Epithelial cell of proximal tubule (primary cell): ENCODE measurements around the gene RASGRP3. TPM values are rescaled to one million over a fixed set of nuclear protein-coding genes. Genes with fewer than 3 reads are reported as not detected.

Experiments used
- DNase-seq: peaks from one replicate; pipeline ENCODE4 v3.0.0-alpha.2; 2011; ENCODE audit warnings: low read depth
- H3K4me3 ChIP-seq: 2 replicates; pipeline ENCODE4 v1.5.1; 2011; ENCODE audit warnings: low read depth, mild to moderate bottlenecking, low read length
- CTCF ChIP-seq: conservative IDR thresholded peaks from 2 replicates; pipeline ENCODE4 v1.5.1; 2012; ENCODE audit warnings: low read depth, mild to moderate bottlenecking, low read length
- total RNA-seq: library from RNA; depleted of rRNA; stranded (reverse); fragments of >200 nt; gene quantifications from 2 replicates; pipeline ENCODE4 v1.2.3, GENCODE V29; 2015

Gene RASGRP3
- total RNA-seq, 1 donor from 2014 or later: 1.1 TPM

- H3K4me3 ChIP-seq: no peak overlapping the region
- no peak for DNase-seq
- TF ChIP-seq CTCF: no peak
Measured at GRCh38 chr2:33509908-33510585, 33.6 kb downstream of the RASGRP3 start.

DNA sequence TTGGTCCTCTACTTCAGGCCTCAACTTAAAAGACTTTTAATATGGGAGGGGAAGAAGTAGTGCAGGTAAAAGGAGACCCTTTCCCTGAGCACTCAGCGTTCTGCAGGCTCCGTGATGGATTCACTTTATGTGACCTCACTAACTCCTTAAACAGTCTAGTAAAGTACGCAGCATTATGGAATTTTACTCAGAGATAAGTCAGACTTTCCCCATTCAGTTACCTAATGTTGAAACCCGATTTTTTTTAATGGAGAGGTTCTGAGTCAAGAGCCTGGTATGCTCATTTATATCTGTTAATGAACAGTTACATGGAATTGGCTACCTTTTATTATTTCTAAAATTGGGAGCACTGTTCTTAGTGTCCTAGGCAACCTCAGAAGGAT is 34.1 kb downstream of the RASGRP3 start:
- no peak for TF ChIP-seq CTCF
- DNase-seq: no peak
- no peak overlapping the region for H3K4me3 ChIP-seq

- TF ChIP-seq CTCF: no peak
- no peak for DNase-seq
- H3K4me3 ChIP-seq: no peak overlapping the region
Measured at GRCh38 chr2:33511141-33511540, 34.7 kb downstream of the RASGRP3 start.

- no peak for TF ChIP-seq CTCF
- DNase-seq: no peak
- no peak overlapping the region for H3K4me3 ChIP-seq
Measured at GRCh38 chr2:33512112-33512511, 35.7 kb downstream of the RASGRP3 start.

GRCh38 chr2:33513480-33513879 is 37.0 kb downstream of the RASGRP3 start:
- TF ChIP-seq CTCF: no peak
- DNase-seq: no peak
- H3K4me3 ChIP-seq: no peak overlapping the region

DNA sequence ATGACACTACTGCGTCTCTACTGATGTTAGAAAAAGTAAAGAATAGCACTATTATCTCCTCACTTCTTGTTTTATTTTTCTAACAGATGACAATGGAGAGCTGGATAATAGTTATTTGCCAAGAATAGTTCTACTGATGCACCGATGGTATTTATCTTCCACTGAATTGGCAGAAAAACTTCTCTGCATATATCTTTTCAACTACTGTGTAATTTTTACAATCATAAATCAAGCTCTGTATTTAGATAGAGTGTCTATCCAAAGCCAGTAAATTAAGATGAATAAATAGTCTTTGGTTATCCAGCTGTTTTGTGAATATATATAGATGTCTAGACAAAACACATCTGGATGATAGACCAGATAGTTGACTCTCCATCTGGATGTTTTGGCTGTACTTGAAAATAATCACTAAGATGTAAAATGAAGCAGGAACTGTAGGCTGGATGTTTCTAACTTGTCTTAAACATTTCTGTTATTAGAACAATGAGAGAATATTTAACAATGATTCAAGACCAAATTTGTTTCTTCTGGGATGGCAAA is 40.1 kb downstream of the RASGRP3 start:
- no peak for TF ChIP-seq CTCF
- DNase-seq: no peak
- no peak overlapping the region for H3K4me3 ChIP-seq

DNA sequence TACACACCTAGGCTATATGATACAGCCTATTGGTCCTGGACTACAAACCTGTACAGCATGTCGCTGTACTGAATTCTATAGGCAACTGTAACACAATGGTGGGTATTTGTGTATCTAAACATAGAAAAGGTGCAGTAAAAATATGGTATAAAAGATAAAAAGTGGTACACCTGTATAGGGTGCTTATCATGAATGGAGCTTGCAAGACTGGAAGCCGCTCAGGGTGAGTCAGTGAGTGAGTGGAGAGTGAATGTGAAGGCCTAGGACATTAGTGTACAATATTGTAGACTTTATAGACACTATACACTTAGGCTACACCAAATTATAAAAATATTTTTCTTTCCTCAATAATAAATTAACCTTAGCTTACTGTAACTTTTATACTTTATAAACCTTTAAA is 41.8 kb downstream of the RASGRP3 start:
- no peak for DNase-seq
- TF ChIP-seq CTCF: no peak
- no peak overlapping the region for H3K4me3 ChIP-seq
